ENCODE data around the gene CLDN16.

- no peak for TF ChIP-seq CTCF (IDR thresholded peaks at IDR 0.05)
- no peak for TF ChIP-seq POLR2A (IDR thresholded peaks at IDR 0.05)
These were observed 45.7 kb downstream of the CLDN16 start for GRCh38 chr3:190433626-190434025.
